ENCODE measurements around the gene LIN28B.

Gene LIN28B

GRCh38 chr6:105109955-105110895, 153.3 kb downstream of the LIN28B start:
- TF ChIP-seq, protein P1, sequence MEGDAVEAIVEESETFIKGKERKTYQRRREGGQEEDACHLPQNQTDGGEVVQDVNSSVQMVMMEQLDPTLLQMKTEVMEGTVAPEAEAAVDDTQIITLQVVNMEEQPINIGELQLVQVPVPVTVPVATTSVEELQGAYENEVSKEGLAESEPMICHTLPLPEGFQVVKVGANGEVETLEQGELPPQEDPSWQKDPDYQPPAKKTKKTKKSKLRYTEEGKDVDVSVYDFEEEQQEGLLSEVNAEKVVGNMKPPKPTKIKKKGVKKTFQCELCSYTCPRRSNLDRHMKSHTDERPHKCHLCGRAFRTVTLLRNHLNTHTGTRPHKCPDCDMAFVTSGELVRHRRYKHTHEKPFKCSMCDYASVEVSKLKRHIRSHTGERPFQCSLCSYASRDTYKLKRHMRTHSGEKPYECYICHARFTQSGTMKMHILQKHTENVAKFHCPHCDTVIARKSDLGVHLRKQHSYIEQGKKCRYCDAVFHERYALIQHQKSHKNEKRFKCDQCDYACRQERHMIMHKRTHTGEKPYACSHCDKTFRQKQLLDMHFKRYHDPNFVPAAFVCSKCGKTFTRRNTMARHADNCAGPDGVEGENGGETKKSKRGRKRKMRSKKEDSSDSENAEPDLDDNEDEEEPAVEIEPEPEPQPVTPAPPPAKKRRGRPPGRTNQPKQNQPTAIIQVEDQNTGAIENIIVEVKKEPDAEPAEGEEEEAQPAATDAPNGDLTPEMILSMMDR (IDR thresholded peaks at IDR 0.05; ENCODE audit: insufficient read depth, missing control alignments), result no peak
- FAIRE-seq (no peak), DNase-seq (ENCODE audit: insufficient read length, low spot score) (no peak)

DNA sequence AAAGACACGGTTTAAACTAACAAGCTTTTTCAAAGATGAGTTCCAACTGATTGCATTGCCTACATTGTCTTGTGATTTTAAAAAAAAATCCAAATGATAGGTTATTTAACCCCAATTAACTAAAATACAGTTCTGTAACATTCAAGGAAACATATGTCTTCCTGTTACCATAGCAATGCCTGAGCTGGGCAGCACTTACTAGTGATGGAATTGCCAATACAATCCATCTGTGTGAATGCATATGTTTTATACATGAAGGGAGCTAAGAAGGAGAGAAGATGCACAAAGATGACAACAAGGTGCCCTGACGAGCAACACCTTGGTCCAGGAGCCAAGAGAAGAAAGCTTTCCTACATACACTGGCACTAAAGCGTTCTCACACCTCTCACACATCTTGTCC, 154.2 kb downstream of the LIN28B start:
- FAIRE-seq, result no peak
- DNase-seq (ENCODE audit: insufficient read length, low spot score), result no peak

DNA sequence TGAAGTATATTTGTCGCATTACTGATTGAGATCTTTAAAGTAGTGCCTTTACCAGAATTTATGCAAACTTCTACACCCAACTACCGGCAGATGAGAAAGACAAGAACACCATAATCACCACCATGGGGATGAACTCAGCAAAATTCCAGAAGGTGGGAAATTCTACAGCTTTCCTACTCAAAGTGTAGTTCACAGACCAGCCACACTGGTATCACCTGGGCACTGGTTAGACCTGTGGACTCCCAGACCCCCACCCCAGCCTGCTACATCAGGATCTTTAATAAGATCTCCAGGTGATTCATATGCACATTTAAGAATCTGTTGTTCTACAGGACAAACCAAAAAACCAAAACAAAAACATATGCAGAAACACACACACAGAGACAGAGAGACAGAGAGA, 155.0 kb downstream of the LIN28B start:
- FAIRE-seq, result no peak
- DNase-seq (ENCODE audit: insufficient read length, low spot score), result no peak

More for the DNA sequence above, 154.2 kb downstream of the LIN28B start:
- TF ChIP-seq, protein P1 (IDR thresholded peaks at IDR 0.05; ENCODE audit: insufficient read depth, missing control alignments), result no peak

GRCh38 chr6:105112577-105112976, 155.7 kb downstream of the LIN28B start:
- TF ChIP-seq, protein P1 (IDR thresholded peaks at IDR 0.05; ENCODE audit: insufficient read depth, missing control alignments), result peak; percentile 8
- FAIRE-seq (no peak), DNase-seq (ENCODE audit: insufficient read length, low spot score) (no peak)

More for the DNA sequence above, 155.0 kb downstream of the LIN28B start:
- TF ChIP-seq, protein P1 (IDR thresholded peaks at IDR 0.05; ENCODE audit: insufficient read depth, missing control alignments), result no peak

GRCh38 chr6:105113422-105113821, 156.5 kb downstream of the LIN28B start:
- TF ChIP-seq, protein P1 (IDR thresholded peaks at IDR 0.05; ENCODE audit: insufficient read depth, missing control alignments), result no peak
- FAIRE-seq, result no peak
- DNase-seq (ENCODE audit: insufficient read length, low spot score), result no peak

DNA sequence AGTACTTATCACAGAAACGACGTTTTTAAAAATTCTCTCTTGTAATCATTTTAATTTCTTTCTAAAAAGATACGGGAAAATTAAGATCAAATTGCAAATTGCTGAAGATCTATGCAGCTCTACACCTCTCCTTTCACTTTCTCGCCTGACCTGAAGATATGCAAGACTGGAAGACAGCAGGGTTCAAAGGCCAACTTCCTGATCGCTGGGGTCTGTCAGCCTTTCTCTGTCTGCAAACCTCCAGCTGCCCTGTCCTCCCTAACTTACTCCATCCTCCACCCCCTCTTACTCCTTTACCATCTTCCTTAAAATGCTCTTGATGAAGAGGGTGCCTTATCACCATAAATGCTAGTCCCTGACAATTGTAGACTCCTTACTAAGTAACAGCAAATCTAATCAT, 159.2 kb downstream of the LIN28B start:
- DNase-seq (ENCODE audit: insufficient read length, low spot score) (no peak), FAIRE-seq (no peak)

More for the DNA sequence above, 159.2 kb downstream of the LIN28B start:
- TF ChIP-seq, protein P1 (IDR thresholded peaks at IDR 0.05; ENCODE audit: insufficient read depth, missing control alignments), result no peak

Data from D721Med (cell line).